ENCODE measurements around the gene ATP9A.

GRCh38 chr20:51725584-51726176 is 42.5 kb downstream of the ATP9A start:
- TF ChIP-seq CTCF (IDR thresholded peaks at IDR 0.05) (no peak), POLR2A (IDR thresholded peaks at IDR 0.05) (no peak)

All from testis (tissue), 2 donors.